WERI-Rb-1 (cell line): Measurements from ENCODE around the gene STAT4.

Source experiments
- DNase-seq: peaks from one replicate; pipeline ENCODE4 v3.0.0-alpha.2; 2020
- H3K27ac ChIP-seq: fragments of 250-450 bp; sonication (Bioruptor Pico); 2 replicates; pipeline ENCODE4 v1.5.1; 2020; ENCODE audit warnings: mild to moderate bottlenecking, moderate library complexity
- H3K27me3 ChIP-seq: fragments of 250-450 bp; sonication (Bioruptor Pico); 2 replicates; pipeline ENCODE4 v1.5.1; 2021; ENCODE audit warnings: mild to moderate bottlenecking, low read depth, moderate library complexity; ENCODE audit not compliant: insufficient read depth, severe bottlenecking
- H3K36me3 ChIP-seq: fragments of 250-450 bp; sonication (Bioruptor Pico); 2 replicates; pipeline ENCODE4 v1.5.1; 2020; ENCODE audit warnings: mild to moderate bottlenecking, moderate library complexity
- H3K4me3 ChIP-seq: 2 replicates; pipeline ENCODE4 v1.5.1; 2011; ENCODE audit warnings: low read depth, mild to moderate bottlenecking, control low read depth, low read length
- H3K9me3 ChIP-seq: fragments of 250-450 bp; sonication (Bioruptor Pico); 2 replicates; pipeline ENCODE4 v1.5.1; 2021; ENCODE audit warnings: mild to moderate bottlenecking, moderate library complexity; ENCODE audit not compliant: severe bottlenecking
- TF ChIP-seq, protein P1 (sequence below): IDR thresholded peaks from 2 replicates; pipeline ENCODE4 v1.5.1; 2011; ENCODE audit warnings: low read depth, mild to moderate bottlenecking, control low read depth, inconsistent platforms, low read length

STAT4 gene

GRCh38 chr2:191171708-191172355 lies 21.0 kb upstream of the STAT4 start:
- TF ChIP-seq, protein P1, sequence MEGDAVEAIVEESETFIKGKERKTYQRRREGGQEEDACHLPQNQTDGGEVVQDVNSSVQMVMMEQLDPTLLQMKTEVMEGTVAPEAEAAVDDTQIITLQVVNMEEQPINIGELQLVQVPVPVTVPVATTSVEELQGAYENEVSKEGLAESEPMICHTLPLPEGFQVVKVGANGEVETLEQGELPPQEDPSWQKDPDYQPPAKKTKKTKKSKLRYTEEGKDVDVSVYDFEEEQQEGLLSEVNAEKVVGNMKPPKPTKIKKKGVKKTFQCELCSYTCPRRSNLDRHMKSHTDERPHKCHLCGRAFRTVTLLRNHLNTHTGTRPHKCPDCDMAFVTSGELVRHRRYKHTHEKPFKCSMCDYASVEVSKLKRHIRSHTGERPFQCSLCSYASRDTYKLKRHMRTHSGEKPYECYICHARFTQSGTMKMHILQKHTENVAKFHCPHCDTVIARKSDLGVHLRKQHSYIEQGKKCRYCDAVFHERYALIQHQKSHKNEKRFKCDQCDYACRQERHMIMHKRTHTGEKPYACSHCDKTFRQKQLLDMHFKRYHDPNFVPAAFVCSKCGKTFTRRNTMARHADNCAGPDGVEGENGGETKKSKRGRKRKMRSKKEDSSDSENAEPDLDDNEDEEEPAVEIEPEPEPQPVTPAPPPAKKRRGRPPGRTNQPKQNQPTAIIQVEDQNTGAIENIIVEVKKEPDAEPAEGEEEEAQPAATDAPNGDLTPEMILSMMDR: no peak
- DNase-seq: no peak
- H3K27me3 ChIP-seq: no peaks in the 10 kb centered on the region
- H3K36me3 ChIP-seq: no peaks in the 10 kb centered on the region
- no peak overlapping the region for H3K4me3 ChIP-seq
- no peaks in the 10 kb centered on the region for H3K9me3 ChIP-seq
- H3K27ac ChIP-seq: no peak overlapping the region

DNA sequence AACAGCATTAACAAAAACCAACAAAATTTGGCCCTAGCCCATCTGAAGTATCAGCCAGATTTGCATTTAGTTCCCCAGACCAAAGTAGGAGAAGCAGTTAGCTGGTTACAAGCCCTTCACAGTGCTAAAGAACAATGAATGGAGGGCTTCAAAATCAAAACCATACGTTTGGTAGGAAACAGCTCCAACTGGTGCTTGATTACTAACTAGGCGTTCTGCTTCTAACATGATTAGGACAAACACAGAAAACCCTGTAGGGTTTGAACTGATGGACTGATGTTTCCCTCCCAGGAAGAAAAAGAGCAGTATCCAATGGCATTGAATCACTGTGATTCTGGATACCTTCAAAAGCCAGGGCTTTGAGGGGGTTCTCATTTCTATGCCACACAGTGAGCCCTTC lies 20.5 kb upstream of the STAT4 start:
- Histone ChIP-seq H3K27ac (no peak overlapping the region), H3K36me3 (no peaks in the 10 kb centered on the region), H3K4me3 (no peak overlapping the region), H3K9me3 (no peaks in the 10 kb centered on the region), H3K27me3 (no peaks in the 10 kb centered on the region)
- no peak for DNase-seq
- TF ChIP-seq, protein P1: no peak

GRCh38 chr2:191170773-191171172 lies 20.0 kb upstream of the STAT4 start:
- Histone ChIP-seq H3K9me3 (no peaks in the 10 kb centered on the region), H3K27ac (no peak overlapping the region), H3K4me3 (no peak overlapping the region), H3K36me3 (no peaks in the 10 kb centered on the region), H3K27me3 (no peaks in the 10 kb centered on the region)
- DNase-seq: no peak
- TF ChIP-seq, protein P1: no peak

DNA sequence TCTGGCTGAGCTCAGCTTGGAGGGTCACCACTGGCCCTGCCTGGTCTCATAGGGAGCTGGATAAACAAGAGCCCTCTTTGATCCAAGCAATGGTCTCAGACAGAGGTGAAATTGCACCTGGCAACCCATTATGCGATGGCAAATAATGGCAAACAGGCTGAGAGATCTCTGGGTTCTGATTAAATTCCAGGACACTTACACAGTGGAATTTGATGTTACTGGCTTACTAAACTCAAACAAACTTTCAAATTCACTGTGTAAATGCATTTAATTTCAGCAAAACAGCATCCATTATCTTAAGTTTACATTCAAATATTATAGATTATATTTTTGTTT lies 19.5 kb upstream of the STAT4 start:
- TF ChIP-seq, protein P1: no peak
- no peak for DNase-seq
- Histone ChIP-seq H3K27me3 (no peaks in the 10 kb centered on the region), H3K4me3 (no peak overlapping the region), H3K36me3 (no peaks in the 10 kb centered on the region), H3K9me3 (no peaks in the 10 kb centered on the region), H3K27ac (no peak overlapping the region)

GRCh38 chr2:191169456-191170300 lies 18.9 kb upstream of the STAT4 start:
- Histone ChIP-seq H3K27me3 (no peaks in the 10 kb centered on the region), H3K27ac (no peak overlapping the region), H3K9me3 (no peaks in the 10 kb centered on the region), H3K36me3 (no peaks in the 10 kb centered on the region), H3K4me3 (no peak overlapping the region)
- TF ChIP-seq, protein P1: no peak
- no peak for DNase-seq
